ENCODE measurements around the gene TCERG1L.
"Not testable (repeated sequence)": the region's sequence is repeated elsewhere in the genome, so short reads cannot be mapped to it uniquely, and the experiment has no call there.

TCERG1L gene

DNA sequence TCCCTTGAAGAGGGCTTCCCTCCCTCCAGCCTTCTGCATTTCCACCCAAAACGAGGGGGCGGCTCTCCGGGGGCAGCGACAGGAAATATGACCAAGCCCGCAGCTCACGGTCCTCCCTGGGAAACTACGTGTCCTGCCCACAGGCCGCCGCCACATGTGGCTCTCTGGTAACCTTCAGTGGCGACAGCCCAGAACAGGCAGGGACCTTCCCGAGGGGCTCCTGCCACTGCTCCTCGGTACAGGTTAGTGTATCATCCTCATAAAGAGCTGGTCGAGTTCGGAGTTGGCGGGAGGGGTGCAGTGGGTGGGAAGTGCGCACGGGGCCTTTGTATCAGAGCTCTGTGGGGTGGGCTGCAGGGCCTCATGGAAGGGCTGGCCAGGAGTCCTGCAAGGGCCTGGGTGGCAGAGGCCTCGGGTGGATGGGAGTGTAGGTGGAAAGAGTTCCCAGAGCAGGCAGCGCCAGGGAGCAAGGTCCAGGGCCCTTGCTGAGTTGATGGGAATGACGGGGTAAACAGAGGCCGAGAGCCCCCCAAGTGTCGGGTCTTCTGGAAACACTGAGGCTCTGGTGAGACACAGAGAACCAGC, 66.0 kb downstream of the TCERG1L start:
- no peak for DNase-seq

- DNase-seq, result no peak
Measured at GRCh38 chr10:131244836-131245235, 66.7 kb downstream of the TCERG1L start.

DNA sequence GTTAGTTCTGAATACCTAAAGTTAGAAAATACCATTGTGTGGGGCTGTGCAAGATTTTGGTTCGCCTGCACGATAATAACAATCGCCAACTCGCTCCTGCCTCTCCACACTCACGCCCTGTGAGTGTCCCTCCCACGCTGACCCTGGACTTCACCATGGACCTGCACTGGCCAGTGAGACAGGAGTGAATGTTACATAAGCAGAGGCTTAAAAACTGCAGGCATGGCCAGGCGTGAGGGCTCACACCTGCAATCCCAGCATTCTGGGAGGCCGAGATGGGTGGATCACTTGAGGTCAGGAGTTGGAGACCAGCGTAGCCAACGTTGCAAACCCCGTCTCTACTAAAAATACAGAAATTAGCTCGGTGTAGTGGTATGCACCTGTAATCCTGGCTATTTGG, 68.4 kb downstream of the TCERG1L start:
- no peak for DNase-seq

- no peak for DNase-seq
Measured at GRCh38 chr10:131242007-131242406, 69.5 kb downstream of the TCERG1L start.

DNA sequence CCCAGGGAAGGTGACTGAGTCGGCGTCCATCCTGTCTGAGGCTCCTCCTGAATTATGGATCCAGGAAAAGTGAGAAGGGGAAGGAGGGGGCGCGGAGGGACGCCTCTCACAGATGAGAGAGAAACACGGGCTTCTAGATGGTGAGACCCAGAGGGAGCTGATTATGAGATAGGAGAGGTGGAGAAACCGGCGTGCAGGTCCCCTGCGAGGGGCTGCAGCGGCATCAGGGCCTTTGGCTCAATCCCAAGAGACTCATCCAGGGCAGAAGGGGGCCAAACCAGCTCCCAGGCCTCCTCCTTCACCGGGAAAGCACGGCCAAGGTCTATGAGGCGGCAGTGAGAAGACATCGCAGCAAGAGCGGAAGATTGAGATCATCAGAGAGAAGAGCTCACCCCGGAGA, 70.8 kb downstream of the TCERG1L start:
- no peak for DNase-seq

DNA sequence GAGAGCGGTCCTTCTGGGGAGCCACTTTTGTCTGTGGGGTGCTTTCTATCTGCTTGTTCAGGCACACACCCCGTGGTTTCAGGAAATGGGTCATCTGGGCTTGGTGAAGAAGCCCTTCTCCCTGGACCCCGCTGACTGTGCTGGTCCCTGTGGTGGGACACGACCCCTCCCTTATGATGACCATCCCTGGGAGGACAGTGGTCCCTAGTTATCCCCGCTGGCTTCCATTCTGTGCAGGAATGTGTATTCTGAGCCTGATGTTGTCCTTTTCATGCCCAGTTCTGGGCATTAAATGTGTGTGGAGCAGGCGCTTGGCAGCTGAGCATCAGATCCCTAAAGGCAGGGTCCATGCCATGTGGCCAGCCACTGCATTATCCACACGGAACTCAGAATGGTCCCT, 71.6 kb downstream of the TCERG1L start:
- DNase-seq, result no peak

DNA sequence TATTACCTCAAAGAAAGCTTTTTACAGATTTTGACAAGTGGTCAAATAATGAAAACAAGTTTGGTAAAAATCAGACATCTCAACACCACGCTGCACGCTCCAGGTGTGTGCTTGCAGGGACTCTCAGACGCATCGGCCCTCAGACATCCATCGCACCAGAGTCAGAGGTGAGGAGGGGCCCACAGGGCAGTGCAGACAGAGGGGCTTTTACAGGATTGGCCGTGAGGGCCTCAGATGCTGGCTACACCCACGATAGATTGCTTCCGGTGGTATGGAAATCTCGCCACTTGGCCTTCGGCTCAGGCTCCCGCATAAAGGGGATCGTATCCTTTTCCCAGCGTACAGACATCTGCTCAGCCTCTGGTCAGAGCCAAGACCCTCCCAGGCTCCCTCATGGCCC, 72.1 kb downstream of the TCERG1L start:
- no peak for DNase-seq

- no peak for DNase-seq
Measured at GRCh38 chr10:131238669-131239280, 72.7 kb downstream of the TCERG1L start.

DNA sequence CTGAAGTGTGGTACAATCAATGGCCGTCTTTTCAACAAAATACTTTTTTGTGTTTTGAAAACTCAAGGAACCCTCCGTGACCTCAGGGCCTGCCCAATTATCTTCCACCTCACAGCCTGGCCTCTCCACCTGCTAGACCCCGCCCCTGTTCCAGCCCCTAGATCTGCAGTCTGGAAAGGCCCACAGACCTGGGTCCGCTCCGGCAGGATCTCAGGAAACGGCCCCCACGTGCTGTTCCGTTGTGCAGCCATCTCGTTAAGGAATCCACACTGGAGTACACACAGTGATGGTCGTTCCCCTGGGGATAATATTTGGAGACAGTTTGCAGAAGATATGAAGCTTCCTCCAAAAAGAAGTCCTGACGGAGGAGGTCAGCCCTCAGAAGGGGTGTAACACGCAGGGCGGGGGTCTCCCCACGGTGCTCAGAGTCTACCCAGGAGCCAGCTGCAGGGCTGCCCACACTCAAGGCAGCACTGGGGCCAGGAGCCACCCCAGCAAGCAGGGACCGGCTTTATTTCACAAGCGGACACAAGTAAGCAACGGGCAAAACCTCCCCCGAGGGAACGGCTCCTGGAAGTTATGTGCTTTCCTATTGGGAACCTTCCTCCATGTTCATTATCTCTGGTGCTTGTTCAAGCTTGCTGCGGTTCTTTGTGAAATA, 73.4 kb downstream of the TCERG1L start:
- no peak for DNase-seq

DNA sequence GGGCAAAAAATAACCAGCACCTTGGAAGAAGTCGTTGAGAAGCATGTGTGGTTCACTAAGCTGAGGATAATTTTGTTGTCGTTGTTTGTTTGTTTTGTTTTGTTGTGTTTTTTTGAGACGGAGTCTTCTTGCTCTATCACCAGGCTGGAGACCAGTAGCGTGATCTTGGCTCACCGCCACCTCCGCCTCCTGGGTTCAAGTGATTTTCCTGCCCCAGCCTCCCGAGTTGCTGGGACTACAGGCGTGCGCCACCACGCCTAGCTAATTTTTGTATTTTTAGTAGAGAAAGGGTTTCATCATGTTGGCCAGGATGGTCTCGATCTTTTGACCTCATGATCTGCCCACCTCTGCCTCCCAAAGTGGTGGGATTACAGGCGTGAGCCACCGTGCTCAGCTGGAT, 76.9 kb downstream of the TCERG1L start:
- DNase-seq, result not testable (repeated sequence)

- no peak for DNase-seq
Measured at GRCh38 chr10:131233611-131234258, 77.8 kb downstream of the TCERG1L start.

DNA sequence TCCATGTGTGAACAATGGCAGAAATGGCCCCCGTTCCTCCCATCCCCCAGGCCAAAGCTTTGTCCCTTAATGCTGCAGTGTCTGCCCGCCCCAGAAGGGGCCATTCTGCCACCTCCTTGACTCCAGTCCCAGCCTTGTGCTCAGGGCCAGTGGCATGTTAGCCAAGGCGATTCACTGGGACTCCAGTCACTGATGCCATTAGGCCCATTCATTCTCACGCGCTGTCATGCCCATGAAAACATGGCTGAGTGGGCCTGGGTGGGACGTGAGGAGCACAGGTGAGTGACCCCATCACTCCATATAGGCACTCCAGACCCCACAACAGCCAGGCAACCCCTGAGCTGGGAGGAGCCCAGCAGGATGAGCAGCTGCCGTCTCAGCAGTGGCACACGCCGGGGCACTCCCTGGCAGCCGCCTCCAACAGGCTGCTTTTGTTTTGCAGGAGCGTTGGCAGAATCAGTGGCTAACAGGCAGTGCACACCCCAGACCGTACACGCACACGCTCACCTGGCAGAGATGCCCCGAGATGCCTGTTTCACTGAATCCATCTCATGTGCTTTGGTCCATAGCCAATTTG, 79.5 kb downstream of the TCERG1L start:
- no peak for DNase-seq

GRCh38 chr10:131231323-131231964, 80.1 kb downstream of the TCERG1L start:
- DNase-seq, result no peak

- DNase-seq, result no peak
Measured at GRCh38 chr10:131230641-131231322, 80.7 kb downstream of the TCERG1L start.

DNA sequence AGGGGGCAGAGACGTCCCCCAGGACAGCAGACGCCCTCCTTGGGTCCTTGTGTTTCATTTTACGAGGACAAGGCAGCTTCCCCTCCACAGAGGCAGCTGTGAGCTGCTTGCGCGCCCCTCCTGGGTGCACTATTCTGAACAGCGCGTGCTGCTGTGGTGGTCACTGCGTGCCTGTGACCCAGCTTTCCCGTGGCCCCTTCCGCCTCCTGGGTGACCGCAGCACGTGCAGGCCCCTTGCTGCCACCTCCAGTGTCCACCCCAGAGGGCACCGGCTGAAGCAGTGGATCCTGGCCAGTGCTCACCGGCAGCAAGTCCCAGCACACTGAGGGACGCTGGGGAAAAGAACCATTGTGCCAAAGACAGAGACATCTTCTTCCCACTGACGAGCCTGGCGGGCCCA, 81.4 kb downstream of the TCERG1L start:
- no peak for DNase-seq

- no peak for DNase-seq
Measured at GRCh38 chr10:131227163-131227740, 84.3 kb downstream of the TCERG1L start.

DNA sequence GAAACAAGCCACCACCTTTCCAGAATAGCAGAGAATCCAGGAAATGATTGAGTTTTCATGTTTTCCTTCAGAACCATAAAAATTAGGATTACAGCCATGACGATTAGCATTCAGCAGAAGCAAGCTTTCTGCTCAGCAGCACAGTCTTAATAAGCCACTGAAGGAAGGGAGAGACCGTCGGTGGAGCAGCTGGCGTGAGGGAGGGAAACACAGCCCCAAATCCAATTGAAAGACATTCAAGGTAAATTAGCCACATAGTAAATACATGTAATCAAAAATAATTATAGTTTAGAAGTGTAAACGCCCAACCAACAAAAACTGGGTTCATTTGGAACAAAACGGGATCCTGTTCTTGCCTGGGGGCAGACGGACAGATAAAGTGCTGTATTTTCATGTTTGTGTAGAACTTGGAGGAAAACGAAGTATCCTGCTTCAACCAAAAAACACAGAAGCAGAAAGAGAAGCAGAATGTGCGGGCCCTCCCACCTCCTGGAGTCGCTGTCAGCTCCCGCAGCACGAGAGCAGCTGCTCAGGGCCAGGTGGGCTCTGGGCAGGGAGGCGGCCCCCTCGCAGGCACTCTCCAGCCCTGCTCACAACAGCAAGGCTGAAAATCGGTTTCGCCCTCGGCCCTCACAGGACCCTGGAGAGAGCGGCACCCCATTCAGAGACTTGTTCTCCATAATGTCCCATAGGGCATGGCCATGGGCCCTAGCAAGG, 84.9 kb downstream of the TCERG1L start:
- no peak for DNase-seq

DNA sequence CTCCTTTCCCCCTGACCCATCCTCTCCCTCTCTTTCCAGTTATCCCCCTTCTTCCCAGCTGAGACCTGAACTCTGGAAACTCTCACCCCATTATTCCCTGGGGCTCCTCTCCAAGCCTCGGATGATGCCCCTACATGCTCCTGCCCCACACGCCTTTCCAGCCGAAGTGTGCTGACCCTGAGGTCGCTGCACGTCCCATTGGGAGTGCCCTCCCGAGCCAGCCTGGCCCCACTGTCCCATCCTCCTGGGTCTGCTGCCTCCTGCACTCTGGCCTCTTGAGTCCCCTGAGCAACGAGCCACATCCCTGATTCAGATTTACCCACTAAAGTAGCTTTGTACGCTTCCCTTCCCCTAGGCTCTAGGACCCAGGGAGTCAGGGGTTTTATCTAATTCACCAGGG, 87.4 kb downstream of the TCERG1L start:
- DNase-seq, result no peak

DNA sequence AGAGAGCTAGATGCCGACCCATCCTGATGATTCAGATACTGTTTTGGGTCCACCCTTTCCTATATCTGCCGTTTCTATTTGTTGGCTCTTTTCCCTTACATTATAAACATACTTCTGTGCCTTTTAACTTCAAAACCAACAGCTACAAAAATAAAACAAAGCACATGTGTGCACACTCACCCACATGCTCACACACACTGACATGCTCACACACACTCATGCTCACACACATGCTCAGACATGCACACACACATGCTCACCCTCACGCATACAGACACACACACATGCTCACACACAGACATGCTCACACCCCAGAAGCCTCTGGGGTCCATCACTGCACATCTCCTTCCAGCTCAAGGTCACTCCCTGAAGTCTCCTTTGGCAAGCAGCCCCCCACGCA, 88.1 kb downstream of the TCERG1L start:
- DNase-seq, result no peak

DNA sequence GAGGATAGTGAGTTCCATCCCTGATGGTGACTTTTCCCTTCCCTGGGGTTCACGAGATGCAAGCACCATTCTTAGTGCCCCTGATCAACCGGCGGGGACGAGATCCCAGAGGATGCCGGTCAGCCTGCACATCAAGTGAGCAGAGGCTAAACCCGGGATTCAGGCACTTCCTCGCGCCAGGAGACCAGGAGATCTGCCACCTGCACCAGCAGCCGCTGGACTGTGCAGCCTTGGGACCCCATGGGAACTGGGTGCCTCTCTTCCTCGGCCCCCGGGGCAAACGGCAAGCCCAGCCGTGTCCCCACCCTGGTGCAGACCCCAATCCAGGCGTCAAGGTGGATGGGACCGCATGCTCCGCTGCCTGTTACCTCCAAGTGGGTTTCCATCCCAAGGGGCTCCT, 88.5 kb downstream of the TCERG1L start:
- no peak for DNase-seq

- no peak for DNase-seq
Measured at GRCh38 chr10:131221632-131222277, 89.8 kb downstream of the TCERG1L start.

All from GDM1 (cell line).